Measurements from ENCODE around the gene HNRNPUL2. TPM values are rescaled to one million over a fixed set of nuclear protein-coding genes. Genes with fewer than 3 reads are reported as not detected.

HNRNPUL2 gene
- total and polyA plus RNA-seq, 2 of the 8 experiments (the other 6 are each of a cell fraction or from before 2014, with no cell fraction given), result 14.9 to 46.4 TPM

- TF ChIP-seq RNF2 (IDR thresholded peaks at IDR 0.05; ENCODE audit: borderline replicate concordance, low read depth, low read length, missing control alignments, poor library complexity, severe bottlenecking), result no peak
- 0 out of 2 replicates have a peak, but pooled peaks have one; percentile 63 for TF ChIP-seq RBBP5 (IDR thresholded peaks at IDR 0.05; ENCODE audit: borderline replicate concordance, low read depth, low read length)
- TF ChIP-seq SIX5 (IDR thresholded peaks at IDR 0.05; ENCODE audit: low read depth, low read length), result peak; percentile 77
- no peak for TF ChIP-seq JUN (IDR thresholded peaks at IDR 0.05; ENCODE audit: low read depth, low read length)
- TF ChIP-seq NRF1 (IDR thresholded peaks at IDR 0.05; ENCODE audit: low read depth, low read length), result no peak
- TF ChIP-seq EGR1 (IDR thresholded peaks at IDR 0.05; ENCODE audit: borderline replicate concordance, low read depth, low read length), result peak; percentile 44
- TF ChIP-seq CREB1 (IDR thresholded peaks at IDR 0.05), result peak; percentile 79
- no peak; a peak in 1 of 4 replicates for TF ChIP-seq HDAC2 (IDR thresholded peaks at IDR 0.05; ENCODE audit: borderline replicate concordance in 1 of 2, low read depth in 2 of 2, low read length in 2 of 2)
- TF ChIP-seq ASH2L (IDR thresholded peaks at IDR 0.05; ENCODE audit: low read length), result peak; percentile 78
- no peak for TF ChIP-seq HDAC6 (IDR thresholded peaks at IDR 0.05; ENCODE audit: low read depth, low read length)
- peak; percentile 51; the same call in 1 of the 2 replicates for TF ChIP-seq GABPA (IDR thresholded peaks at IDR 0.05; ENCODE audit: borderline replicate concordance, insufficient read depth, low read length)
These were observed 17.8 kb downstream of the HNRNPUL2 start (continued) for GRCh38 chr11:62709247-62710000.
